ENCODE measurements around the gene CR1L.
"Not testable (repeated sequence)": the region's sequence is repeated elsewhere in the genome, so short reads cannot be mapped to it uniquely, and the experiment has no call there.

DNA sequence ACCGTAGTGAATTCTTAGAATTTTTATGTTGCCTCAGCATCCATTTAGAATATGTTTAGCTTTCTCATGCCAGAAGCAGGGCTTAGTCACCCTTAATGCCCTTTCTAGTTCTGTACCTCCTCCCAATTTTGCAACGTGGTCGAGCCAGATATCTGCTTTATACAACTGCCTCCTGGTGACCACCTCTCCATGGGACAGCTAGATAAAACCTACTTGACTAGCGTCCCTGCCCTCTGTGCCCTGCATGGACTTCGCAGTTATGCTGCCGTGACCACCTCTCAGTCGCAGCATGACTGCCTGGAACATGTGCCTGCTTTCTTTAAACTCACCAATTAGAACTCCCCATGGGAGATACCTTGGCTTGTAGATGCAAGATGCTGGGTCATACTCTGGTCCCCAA lies 47.4 kb downstream of the CR1L start:
- TF ChIP-seq, protein P1, sequence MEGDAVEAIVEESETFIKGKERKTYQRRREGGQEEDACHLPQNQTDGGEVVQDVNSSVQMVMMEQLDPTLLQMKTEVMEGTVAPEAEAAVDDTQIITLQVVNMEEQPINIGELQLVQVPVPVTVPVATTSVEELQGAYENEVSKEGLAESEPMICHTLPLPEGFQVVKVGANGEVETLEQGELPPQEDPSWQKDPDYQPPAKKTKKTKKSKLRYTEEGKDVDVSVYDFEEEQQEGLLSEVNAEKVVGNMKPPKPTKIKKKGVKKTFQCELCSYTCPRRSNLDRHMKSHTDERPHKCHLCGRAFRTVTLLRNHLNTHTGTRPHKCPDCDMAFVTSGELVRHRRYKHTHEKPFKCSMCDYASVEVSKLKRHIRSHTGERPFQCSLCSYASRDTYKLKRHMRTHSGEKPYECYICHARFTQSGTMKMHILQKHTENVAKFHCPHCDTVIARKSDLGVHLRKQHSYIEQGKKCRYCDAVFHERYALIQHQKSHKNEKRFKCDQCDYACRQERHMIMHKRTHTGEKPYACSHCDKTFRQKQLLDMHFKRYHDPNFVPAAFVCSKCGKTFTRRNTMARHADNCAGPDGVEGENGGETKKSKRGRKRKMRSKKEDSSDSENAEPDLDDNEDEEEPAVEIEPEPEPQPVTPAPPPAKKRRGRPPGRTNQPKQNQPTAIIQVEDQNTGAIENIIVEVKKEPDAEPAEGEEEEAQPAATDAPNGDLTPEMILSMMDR (IDR thresholded peaks at IDR 0.05 in 8 of 11, conservative IDR thresholded peaks at IDR 0.05 in 3 of 11), result not testable (repeated sequence)
- TF ChIP-seq POLR2AphosphoS5 (IDR thresholded peaks at IDR 0.05), result not testable (repeated sequence)
